T-helper 1 cell treated with Interleukin-12 subunit alpha and Interleukin-12 subunit beta and Interleukin-4 antibody, amounts not matched to agents 30 μg/mL and 1 μg/mL, for 36 hours (primary cell): ENCODE data around the gene ANGEL1.

Source experiments
- H3K27ac Mint-ChIP-seq: one replicate; pipeline ENCODE4 v1.8.0; 2021; ENCODE audit warnings: mild to moderate bottlenecking, mixed read lengths
- H3K27me3 Mint-ChIP-seq: one replicate; pipeline ENCODE4 v1.8.0; 2021; ENCODE audit warnings: low read depth, mixed read lengths
- H3K36me3 Mint-ChIP-seq: one replicate; pipeline ENCODE4 v1.8.0; 2021; ENCODE audit warnings: low read depth, mixed read lengths
- H3K4me1 Mint-ChIP-seq: one replicate; pipeline ENCODE4 v1.8.0; 2021; ENCODE audit warnings: low read depth, mixed read lengths
- H3K4me3 Mint-ChIP-seq: one replicate; pipeline ENCODE4 v1.8.0; 2021; ENCODE audit warnings: mild to moderate bottlenecking, moderate library complexity, mixed read lengths
- H3K9me3 Mint-ChIP-seq: one replicate; pipeline ENCODE4 v1.8.0; 2021; ENCODE audit warnings: mixed read lengths

ANGEL1 gene

GRCh38 chr14:76806446-76806845 is 6.2 kb downstream of the ANGEL1 start:
- H3K27ac Mint-ChIP-seq, result no peak overlapping the region
- H3K36me3 Mint-ChIP-seq, result peaks cover 27% of the 10 kb centered on the region
- no peak overlapping the region for H3K4me3 Mint-ChIP-seq
- no peaks in the 10 kb centered on the region for H3K9me3 Mint-ChIP-seq
- peaks cover 13% of the 10 kb centered on the region for H3K4me1 Mint-ChIP-seq
- no peaks in the 10 kb centered on the region for H3K27me3 Mint-ChIP-seq

GRCh38 chr14:76793956-76794355 is 18.7 kb downstream of the ANGEL1 start:
- Mint-ChIP-seq H3K27ac (no peak overlapping the region), H3K4me1 (no peaks in the 10 kb centered on the region), H3K36me3 (peaks cover 19% of the 10 kb centered on the region), H3K4me3 (no peak overlapping the region), H3K27me3 (no peaks in the 10 kb centered on the region), H3K9me3 (no peaks in the 10 kb centered on the region)

GRCh38 chr14:76793324-76793723 is 19.4 kb downstream of the ANGEL1 start:
- H3K27ac Mint-ChIP-seq, result no peak overlapping the region
- no peak overlapping the region for H3K4me3 Mint-ChIP-seq
- no peaks in the 10 kb centered on the region for H3K9me3 Mint-ChIP-seq
- H3K4me1 Mint-ChIP-seq, result no peaks in the 10 kb centered on the region
- peaks cover 23% of the 10 kb centered on the region for H3K36me3 Mint-ChIP-seq
- no peaks in the 10 kb centered on the region for H3K27me3 Mint-ChIP-seq

- Mint-ChIP-seq H3K27me3 (no peaks in the 10 kb centered on the region), H3K4me3 (no peak overlapping the region), H3K4me1 (no peaks in the 10 kb centered on the region), H3K36me3 (peaks cover 24% of the 10 kb centered on the region), H3K9me3 (no peaks in the 10 kb centered on the region), H3K27ac (no peak overlapping the region)
These were observed 20.3 kb downstream of the ANGEL1 start for GRCh38 chr14:76792422-76792821.

GRCh38 chr14:76786601-76787000 is 26.1 kb downstream of the ANGEL1 start:
- H3K36me3 Mint-ChIP-seq, result peaks cover 20% of the 10 kb centered on the region
- no peaks in the 10 kb centered on the region for H3K27me3 Mint-ChIP-seq
- H3K4me3 Mint-ChIP-seq, result no peak overlapping the region
- H3K4me1 Mint-ChIP-seq, result peaks cover 27% of the 10 kb centered on the region
- H3K27ac Mint-ChIP-seq, result no peak overlapping the region
- no peaks in the 10 kb centered on the region for H3K9me3 Mint-ChIP-seq

- Mint-ChIP-seq H3K4me1 (peaks cover 30% of the 10 kb centered on the region), H3K9me3 (no peaks in the 10 kb centered on the region), H3K36me3 (peaks cover 23% of the 10 kb centered on the region), H3K4me3 (no peak overlapping the region), H3K27ac (no peak overlapping the region), H3K27me3 (no peaks in the 10 kb centered on the region)
These were observed 27.8 kb downstream of the ANGEL1 start for GRCh38 chr14:76784881-76785280.

GRCh38 chr14:76784266-76784874 is 28.3 kb downstream of the ANGEL1 start:
- H3K27me3 Mint-ChIP-seq, result no peaks in the 10 kb centered on the region
- peaks cover 30% of the 10 kb centered on the region for H3K4me1 Mint-ChIP-seq
- peaks cover 24% of the 10 kb centered on the region for H3K36me3 Mint-ChIP-seq
- H3K27ac Mint-ChIP-seq, result no peak overlapping the region
- no peaks in the 10 kb centered on the region for H3K9me3 Mint-ChIP-seq
- H3K4me3 Mint-ChIP-seq, result no peak overlapping the region

- H3K36me3 Mint-ChIP-seq, result peaks cover 16% of the 10 kb centered on the region
- H3K4me3 Mint-ChIP-seq, result peak overlapping the region; percentile 21
- H3K27ac Mint-ChIP-seq, result peak overlapping the region; percentile 82
- H3K4me1 Mint-ChIP-seq, result peaks cover 30% of the 10 kb centered on the region
- no peaks in the 10 kb centered on the region for H3K27me3 Mint-ChIP-seq
- no peaks in the 10 kb centered on the region for H3K9me3 Mint-ChIP-seq
These were observed 29.7 kb downstream of the ANGEL1 start for GRCh38 chr14:76782885-76783566.

GRCh38 chr14:76782115-76782884 is 30.4 kb downstream of the ANGEL1 start:
- peak overlapping the region; percentile 80 for H3K27ac Mint-ChIP-seq
- no peaks in the 10 kb centered on the region for H3K27me3 Mint-ChIP-seq
- H3K4me1 Mint-ChIP-seq, result peaks cover 31% of the 10 kb centered on the region
- no peaks in the 10 kb centered on the region for H3K9me3 Mint-ChIP-seq
- peaks cover 12% of the 10 kb centered on the region for H3K36me3 Mint-ChIP-seq
- H3K4me3 Mint-ChIP-seq, result peak overlapping the region; percentile 21

- Mint-ChIP-seq H3K4me3 (no peak overlapping the region), H3K4me1 (peaks cover 31% of the 10 kb centered on the region), H3K27me3 (no peaks in the 10 kb centered on the region), H3K36me3 (peaks cover 12% of the 10 kb centered on the region), H3K27ac (no peak overlapping the region), H3K9me3 (no peaks in the 10 kb centered on the region)
These were observed 31.0 kb downstream of the ANGEL1 start for GRCh38 chr14:76781648-76782051.

GRCh38 chr14:76780875-76781647 is 31.6 kb downstream of the ANGEL1 start:
- Mint-ChIP-seq H3K9me3 (no peaks in the 10 kb centered on the region), H3K27me3 (no peaks in the 10 kb centered on the region), H3K4me3 (no peak overlapping the region), H3K27ac (no peak overlapping the region), H3K36me3 (peaks cover 12% of the 10 kb centered on the region), H3K4me1 (peaks cover 31% of the 10 kb centered on the region)

- peaks cover 31% of the 10 kb centered on the region for H3K4me1 Mint-ChIP-seq
- no peak overlapping the region for H3K4me3 Mint-ChIP-seq
- no peaks in the 10 kb centered on the region for H3K9me3 Mint-ChIP-seq
- H3K27me3 Mint-ChIP-seq, result no peaks in the 10 kb centered on the region
- H3K27ac Mint-ChIP-seq, result no peak overlapping the region
- H3K36me3 Mint-ChIP-seq, result peaks cover 12% of the 10 kb centered on the region
These were observed 32.3 kb downstream of the ANGEL1 start for GRCh38 chr14:76780360-76780759.

- no peaks in the 10 kb centered on the region for H3K27me3 Mint-ChIP-seq
- no peak overlapping the region for H3K4me3 Mint-ChIP-seq
- H3K4me1 Mint-ChIP-seq, result peaks cover 31% of the 10 kb centered on the region
- no peaks in the 10 kb centered on the region for H3K9me3 Mint-ChIP-seq
- H3K36me3 Mint-ChIP-seq, result peaks cover 12% of the 10 kb centered on the region
- no peak overlapping the region for H3K27ac Mint-ChIP-seq
These were observed 32.7 kb downstream of the ANGEL1 start for GRCh38 chr14:76780058-76780345.

GRCh38 chr14:76779221-76780057 is 33.2 kb downstream of the ANGEL1 start:
- Mint-ChIP-seq H3K9me3 (no peaks in the 10 kb centered on the region), H3K4me1 (peaks cover 27% of the 10 kb centered on the region), H3K27me3 (no peaks in the 10 kb centered on the region), H3K27ac (no peak overlapping the region), H3K4me3 (no peak overlapping the region), H3K36me3 (peaks cover 11% of the 10 kb centered on the region)
